Gastrocnemius medialis (tissue), 4 donors: ENCODE data around the gene SNAP47. TPM values are rescaled to one million over a fixed set of nuclear protein-coding genes. Genes with fewer than 3 reads are reported as not detected.

Source experiments
- ATAC-seq, 2 donors: fragments of 150-250 bp; one replicate each; pipeline ENCODE4 v1.9.1; 2016
- DNase-seq, 2 donors: peaks; one replicate each; pipeline ENCODE4 v3.0.0-alpha.2; 2019
- H3K27ac ChIP-seq, 4 donors: fragments of 200-600 bp; sonication (generic); 1 replicate in 1 of 4; 2 replicates in 3 of 4; pipeline ENCODE4 v1.5.1; 2016 to 2018; ENCODE audit warnings: mild to moderate bottlenecking in 2 of 4, moderate library complexity in 1 of 4
- H3K27me3 ChIP-seq, 3 donors: fragments of 200-600 bp; sonication (generic) in 2 of 3; 1 replicate in 1 of 3; 2 replicates in 2 of 3; pipeline versions ENCODE4 v1.5.1 to v1.6.0; 2016 to 2019; ENCODE audit warnings: mild to moderate bottlenecking in 1 of 3, moderate library complexity in 1 of 3
- H3K36me3 ChIP-seq, 2 donors: fragments of 200-600 bp; sonication (generic) in 1 of 2; one replicate each; pipeline ENCODE4 v1.5.1; 2017 to 2018
- H3K4me1 ChIP-seq, 2 donors: fragments of 200-600 bp; sonication (generic) in 1 of 2; one replicate each; pipeline ENCODE4 v1.5.1; 2016 to 2017; ENCODE audit warnings: mild to moderate bottlenecking in 2 of 2
- H3K4me3 ChIP-seq, 4 donors: fragments of 200-600 bp; sonication (generic) in 3 of 4; 1 replicate in 1 of 4; 2 replicates in 3 of 4; pipeline ENCODE4 v1.5.1; 2016 to 2019; ENCODE audit warnings: mild to moderate bottlenecking in 2 of 4
- H3K9me3 ChIP-seq, 3 donors: fragments of 200-600 bp; sonication (generic) in 2 of 3; 1 replicate in 1 of 3; 2 replicates in 2 of 3; pipeline ENCODE4 v1.5.1; 2016 to 2019
- CTCF ChIP-seq, 5 experiments: fragments of 450-650 bp in 3 of 5; fragments of 200-600 bp in 2 of 5; sonication (generic) in 2 of 5; IDR thresholded peaks in 4 of 5; conservative IDR thresholded peaks in 1 of 5; 1 replicate in 4 of 5; 2 replicates in 1 of 5; pipeline ENCODE4 v1.5.1; 2016 to 2019; ENCODE audit warnings: antibody characterized with exemption in 5 of 5, mild to moderate bottlenecking in 3 of 5, moderate library complexity in 3 of 5
- POLR2A ChIP-seq, 2 donors: fragments of 450-650 bp; IDR thresholded peaks; one replicate each; pipeline ENCODE4 v1.6.1; 2017; ENCODE audit warnings: antibody characterized with exemption in 2 of 2, mild to moderate bottlenecking in 2 of 2, moderate library complexity in 2 of 2
- in situ Hi-C, 4 donors: fragments of 200-750 bp; cut with MboI; loops; one replicate each; pipeline versions ENCODE4 v1.15.0 to v1.8.0; 2017; ENCODE audit warnings: low sequenced_read_pairs in 4 of 4
- intact Hi-C: fragments of 100-400 bp; cut with DNase I; formaldehyde crosslinking; loops from one replicate; pipeline ENCODE4 v1.15.1; 2023; ENCODE audit warnings: low total_unique reads
- total RNA-seq, 4 donors: library from RNA; depleted of rRNA; stranded (reverse); fragments of >200 nt; gene quantifications; one replicate each; pipeline versions ENCODE4 v1.1.0 to v1.2.3, GENCODE V29; 2016

The SNAP47 gene
- total RNA-seq, 4 donors from 2014 or later, result 30.2 to 42.7 (median 37.9) TPM

- intact Hi-C loops, result no loop called here
- peaks cover 16 to 17% of the 10 kb centered on the region in 2 donors for H3K4me1 ChIP-seq
- H3K9me3 ChIP-seq, result no peaks in the 10 kb centered on the region
- no peak overlapping the region for H3K27ac ChIP-seq
- no peak for ATAC-seq
- TF ChIP-seq CTCF (IDR thresholded peaks at IDR 0.05 in 4 of 5, conservative IDR thresholded peaks at IDR 0.05 in 1 of 5) (no peak), POLR2A (IDR thresholded peaks at IDR 0.05) (no peak)
- H3K36me3 ChIP-seq, result peaks cover 0 to 14% of the 10 kb centered on the region in 2 donors
- H3K4me3 ChIP-seq, result no peak overlapping the region
- DNase-seq, result no peak
- H3K27me3 ChIP-seq, result no peaks in the 10 kb centered on the region
- in situ Hi-C loops, result no loop called here
Measured at GRCh38 chr1:227747948-227748495, 12.8 kb downstream of the SNAP47 start.

- TF ChIP-seq POLR2A (IDR thresholded peaks at IDR 0.05) (no peak), CTCF (IDR thresholded peaks at IDR 0.05 in 4 of 5, conservative IDR thresholded peaks at IDR 0.05 in 1 of 5) (no peak)
- H3K27ac ChIP-seq, result no peak overlapping the region
Measured at GRCh38 chr1:227748496-227749182, 13.4 kb downstream of the SNAP47 start.

GRCh38 chr1:227749225-227749624, 14.0 kb downstream of the SNAP47 start:
- H3K36me3 ChIP-seq, result peaks cover 0 to 14% of the 10 kb centered on the region in 2 donors
- intact Hi-C loops (no loop called here), in situ Hi-C loops (no loop called here)
- peaks cover 27 to 28% of the 10 kb centered on the region in 2 donors for H3K4me1 ChIP-seq
- no peaks in the 10 kb centered on the region for H3K27me3 ChIP-seq
- no peak for TF ChIP-seq CTCF (IDR thresholded peaks at IDR 0.05 in 4 of 5, conservative IDR thresholded peaks at IDR 0.05 in 1 of 5)
- TF ChIP-seq POLR2A (IDR thresholded peaks at IDR 0.05), result no peak
- H3K4me3 ChIP-seq, result no peak overlapping the region
- no peaks in the 10 kb centered on the region for H3K9me3 ChIP-seq
- ATAC-seq (no peak), DNase-seq (no peak)
- no peak overlapping the region for H3K27ac ChIP-seq

More at GRCh38 chr1:227748496-227749182, 13.4 kb downstream of the SNAP47 start:
- no peak overlapping the region for H3K4me3 ChIP-seq
- peaks cover 22 to 23% of the 10 kb centered on the region in 2 donors for H3K4me1 ChIP-seq
- intact Hi-C loops, result no loop called here
- no peaks in the 10 kb centered on the region for H3K9me3 ChIP-seq
- peaks cover 0 to 14% of the 10 kb centered on the region in 2 donors for H3K36me3 ChIP-seq
- DNase-seq (no peak), ATAC-seq (peak in 1 of 2 donors; percentile 16)
- no peaks in the 10 kb centered on the region for H3K27me3 ChIP-seq
- in situ Hi-C loops, result no loop called here

GRCh38 chr1:227749916-227750710, 14.9 kb downstream of the SNAP47 start:
- H3K4me3 ChIP-seq, result no peak overlapping the region
- no peak for ATAC-seq
- H3K36me3 ChIP-seq, result peaks cover 0 to 14% of the 10 kb centered on the region in 2 donors
- H3K27me3 ChIP-seq, result no peaks in the 10 kb centered on the region
- peaks cover 34 to 35% of the 10 kb centered on the region in 2 donors for H3K4me1 ChIP-seq
- peak overlapping the region in 3 of 4 donors; percentile 7 to 34 (median 25) for H3K27ac ChIP-seq
- in situ Hi-C loops, result loop anchor here in 3 of 4 donors (5.0 to 25.0 kb wide), 3 partner anchors 202 to 337 kb away; partner anchors contain the start of gene ARF1 (in 1 of the 3)
- no peaks in the 10 kb centered on the region for H3K9me3 ChIP-seq
- TF ChIP-seq POLR2A (IDR thresholded peaks at IDR 0.05), result no peak
- TF ChIP-seq CTCF (IDR thresholded peaks at IDR 0.05 in 4 of 5, conservative IDR thresholded peaks at IDR 0.05 in 1 of 5), result no peak
- intact Hi-C loops, result loop anchor here (10.0 kb wide), 3 partner anchors 205 to 335 kb away; partner anchors contain the start of gene ARF1
- peak in 1 of 2 donors; percentile 36 for DNase-seq
